ENCODE results near the gene LDLRAD3.

DNA sequence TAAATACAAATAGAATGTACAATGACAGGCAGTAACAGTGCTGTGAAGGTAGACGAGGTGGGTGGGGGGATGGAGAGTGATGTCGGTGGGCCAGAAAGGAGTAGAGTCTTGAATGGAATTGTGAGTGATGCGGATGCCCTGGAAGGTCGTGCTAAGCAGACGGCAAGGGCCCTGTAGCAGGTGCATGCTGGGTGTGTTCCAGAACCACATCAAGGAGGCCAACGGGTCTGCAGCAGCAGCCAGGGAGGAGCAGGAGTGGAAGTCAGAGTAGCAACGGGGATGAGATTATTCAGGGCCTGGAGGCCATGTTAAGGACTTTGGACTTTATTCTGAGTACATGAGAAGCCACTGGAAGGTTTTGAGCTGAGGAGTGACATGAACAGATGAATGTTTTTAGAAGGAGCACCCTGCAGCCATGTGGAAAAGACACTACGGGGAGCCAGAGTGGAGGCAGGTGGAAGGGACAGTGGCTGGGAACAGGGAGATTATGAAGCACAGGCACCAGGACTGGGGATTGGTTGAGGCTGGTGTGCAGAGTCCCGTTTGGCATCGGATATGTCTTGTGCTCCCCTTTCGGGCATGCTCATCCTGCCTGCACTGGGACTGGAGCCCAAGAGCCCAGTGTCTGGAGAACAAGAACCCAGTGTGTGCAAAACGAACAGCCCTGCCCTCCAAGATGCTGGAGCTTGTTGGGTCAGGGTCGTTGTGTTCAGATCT is 271.3 kb downstream of the LDLRAD3 start:
- TF ChIP-seq EP300 (IDR thresholded peaks at IDR 0.05) = no peak
- TF ChIP-seq, protein P1, sequence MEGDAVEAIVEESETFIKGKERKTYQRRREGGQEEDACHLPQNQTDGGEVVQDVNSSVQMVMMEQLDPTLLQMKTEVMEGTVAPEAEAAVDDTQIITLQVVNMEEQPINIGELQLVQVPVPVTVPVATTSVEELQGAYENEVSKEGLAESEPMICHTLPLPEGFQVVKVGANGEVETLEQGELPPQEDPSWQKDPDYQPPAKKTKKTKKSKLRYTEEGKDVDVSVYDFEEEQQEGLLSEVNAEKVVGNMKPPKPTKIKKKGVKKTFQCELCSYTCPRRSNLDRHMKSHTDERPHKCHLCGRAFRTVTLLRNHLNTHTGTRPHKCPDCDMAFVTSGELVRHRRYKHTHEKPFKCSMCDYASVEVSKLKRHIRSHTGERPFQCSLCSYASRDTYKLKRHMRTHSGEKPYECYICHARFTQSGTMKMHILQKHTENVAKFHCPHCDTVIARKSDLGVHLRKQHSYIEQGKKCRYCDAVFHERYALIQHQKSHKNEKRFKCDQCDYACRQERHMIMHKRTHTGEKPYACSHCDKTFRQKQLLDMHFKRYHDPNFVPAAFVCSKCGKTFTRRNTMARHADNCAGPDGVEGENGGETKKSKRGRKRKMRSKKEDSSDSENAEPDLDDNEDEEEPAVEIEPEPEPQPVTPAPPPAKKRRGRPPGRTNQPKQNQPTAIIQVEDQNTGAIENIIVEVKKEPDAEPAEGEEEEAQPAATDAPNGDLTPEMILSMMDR (IDR thresholded peaks at IDR 0.05) = no peak

All from ovary (tissue), 3 donors.